ENCODE data around the gene DOK3.
A peak's percentile ranks its signal among the peaks of the same experiment; 100 is the strongest.

DOK3 gene

GRCh38 chr5:177456976-177457851, 52.4 kb downstream of the DOK3 start:
- H3K27me3 ChIP-seq (ENCODE audit: insufficient read depth, low read length, poor library complexity, severe bottlenecking), result no peaks in the 10 kb centered on the region
- peaks cover 13% of the 10 kb centered on the region for H4K20me1 ChIP-seq (ENCODE audit: insufficient read depth, low read length, poor library complexity, severe bottlenecking)
- no peaks in the 10 kb centered on the region for H3K36me3 ChIP-seq (ENCODE audit: insufficient read depth, low read length)
- no peak overlapping the region for H3K9ac ChIP-seq (ENCODE audit: low read depth, low read length, poor library complexity, severe bottlenecking)
- H3K9me2 ChIP-seq (replicated peaks; ENCODE audit: low read depth, low read length), result no peaks in the 10 kb centered on the region
- H2AFZ ChIP-seq (ENCODE audit: low read length), result no peak overlapping the region
- TF ChIP-seq, protein P1, sequence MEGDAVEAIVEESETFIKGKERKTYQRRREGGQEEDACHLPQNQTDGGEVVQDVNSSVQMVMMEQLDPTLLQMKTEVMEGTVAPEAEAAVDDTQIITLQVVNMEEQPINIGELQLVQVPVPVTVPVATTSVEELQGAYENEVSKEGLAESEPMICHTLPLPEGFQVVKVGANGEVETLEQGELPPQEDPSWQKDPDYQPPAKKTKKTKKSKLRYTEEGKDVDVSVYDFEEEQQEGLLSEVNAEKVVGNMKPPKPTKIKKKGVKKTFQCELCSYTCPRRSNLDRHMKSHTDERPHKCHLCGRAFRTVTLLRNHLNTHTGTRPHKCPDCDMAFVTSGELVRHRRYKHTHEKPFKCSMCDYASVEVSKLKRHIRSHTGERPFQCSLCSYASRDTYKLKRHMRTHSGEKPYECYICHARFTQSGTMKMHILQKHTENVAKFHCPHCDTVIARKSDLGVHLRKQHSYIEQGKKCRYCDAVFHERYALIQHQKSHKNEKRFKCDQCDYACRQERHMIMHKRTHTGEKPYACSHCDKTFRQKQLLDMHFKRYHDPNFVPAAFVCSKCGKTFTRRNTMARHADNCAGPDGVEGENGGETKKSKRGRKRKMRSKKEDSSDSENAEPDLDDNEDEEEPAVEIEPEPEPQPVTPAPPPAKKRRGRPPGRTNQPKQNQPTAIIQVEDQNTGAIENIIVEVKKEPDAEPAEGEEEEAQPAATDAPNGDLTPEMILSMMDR (conservative IDR thresholded peaks at IDR 0.05; ENCODE audit: low read length), result peak; percentile 32; the same call in 1 of the 2 replicates
- TF ChIP-seq EZH2phosphoT487 (IDR thresholded peaks at IDR 0.05; ENCODE audit: borderline replicate concordance), result no peak
- H3F3A ChIP-seq (ENCODE audit: low read depth), result no peaks in the 10 kb centered on the region; the same call in 1 of the 2 replicates
- H3K4me2 ChIP-seq (ENCODE audit: low read depth, low read length, poor library complexity, severe bottlenecking), result peak overlapping the region; percentile 24
- no peaks in the 10 kb centered on the region for H3K4me1 ChIP-seq (ENCODE audit: insufficient read depth, low read length, poor library complexity, severe bottlenecking)
- no peak overlapping the region for H3K4me3 ChIP-seq (ENCODE audit: low read length, poor library complexity, severe bottlenecking)
- no peaks in the 10 kb centered on the region for H3K9me3 ChIP-seq (ENCODE audit: insufficient read depth, low read depth, low read length)
- no peaks in the 10 kb centered on the region for H3K79me2 ChIP-seq (ENCODE audit: insufficient read depth, low read length)

DNA sequence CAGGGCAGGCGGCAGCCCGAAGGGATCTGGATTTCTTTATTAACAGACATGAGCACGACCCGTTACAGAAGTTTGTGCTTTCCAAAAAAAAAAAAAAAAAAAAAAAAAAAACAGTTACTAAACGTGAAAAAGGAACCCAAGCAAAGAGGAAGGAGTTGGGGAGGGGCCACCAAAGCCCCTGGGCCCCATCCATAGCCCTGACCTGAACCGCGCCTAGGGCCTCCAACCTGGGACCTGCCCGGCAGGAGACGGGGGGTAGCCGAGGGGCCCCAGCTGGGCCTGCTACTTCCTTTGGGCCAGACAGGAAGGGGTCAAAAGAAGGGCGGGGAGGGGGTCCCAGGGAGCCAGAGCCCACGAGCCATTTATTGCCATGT, 53.0 kb downstream of the DOK3 start:
- no peaks in the 10 kb centered on the region for H3K4me1 ChIP-seq (ENCODE audit: insufficient read depth, low read length, poor library complexity, severe bottlenecking)
- H3F3A ChIP-seq (ENCODE audit: low read depth), result no peaks in the 10 kb centered on the region; the same call in 1 of the 2 replicates
- H2AFZ ChIP-seq (ENCODE audit: low read length), result no peak overlapping the region
- H3K4me2 ChIP-seq (ENCODE audit: low read depth, low read length, poor library complexity, severe bottlenecking), result peak overlapping the region; percentile 24
- no peak for TF ChIP-seq EZH2phosphoT487 (IDR thresholded peaks at IDR 0.05; ENCODE audit: borderline replicate concordance)
- TF ChIP-seq, protein P1 (conservative IDR thresholded peaks at IDR 0.05; ENCODE audit: low read length), result no peak; the same call in 1 of the 2 replicates
- no peaks in the 10 kb centered on the region for H3K27me3 ChIP-seq (ENCODE audit: insufficient read depth, low read length, poor library complexity, severe bottlenecking)
- no peaks in the 10 kb centered on the region for H3K79me2 ChIP-seq (ENCODE audit: insufficient read depth, low read length)
- H3K4me3 ChIP-seq (ENCODE audit: low read length, poor library complexity, severe bottlenecking), result no peak overlapping the region
- no peaks in the 10 kb centered on the region for H3K36me3 ChIP-seq (ENCODE audit: insufficient read depth, low read length)
- H4K20me1 ChIP-seq (ENCODE audit: insufficient read depth, low read length, poor library complexity, severe bottlenecking), result peaks cover 13% of the 10 kb centered on the region
- no peaks in the 10 kb centered on the region for H3K9me3 ChIP-seq (ENCODE audit: insufficient read depth, low read depth, low read length)
- H3K9ac ChIP-seq (ENCODE audit: low read depth, low read length, poor library complexity, severe bottlenecking), result no peak overlapping the region
- no peaks in the 10 kb centered on the region for H3K9me2 ChIP-seq (replicated peaks; ENCODE audit: low read depth, low read length)

GRCh38 chr5:177455661-177456590, 53.7 kb downstream of the DOK3 start:
- Histone ChIP-seq H3K79me2 (ENCODE audit: insufficient read depth, low read length) (no peaks in the 10 kb centered on the region), H3F3A (ENCODE audit: low read depth) (no peaks in the 10 kb centered on the region; the same call in 1 of the 2 replicates), H3K9ac (ENCODE audit: low read depth, low read length, poor library complexity, severe bottlenecking) (peak overlapping the region; percentile 90), H2AFZ (ENCODE audit: low read length) (peak overlapping the region; percentile 64; the same call in 1 of the 2 replicates), H4K20me1 (ENCODE audit: insufficient read depth, low read length, poor library complexity, severe bottlenecking) (peaks cover 13% of the 10 kb centered on the region), H3K36me3 (ENCODE audit: insufficient read depth, low read length) (no peaks in the 10 kb centered on the region), H3K4me2 (ENCODE audit: low read depth, low read length, poor library complexity, severe bottlenecking) (peak overlapping the region; percentile 80), H3K9me2 (replicated peaks; ENCODE audit: low read depth, low read length) (no peaks in the 10 kb centered on the region), H3K27me3 (ENCODE audit: insufficient read depth, low read length, poor library complexity, severe bottlenecking) (no peaks in the 10 kb centered on the region), H3K4me3 (ENCODE audit: low read length, poor library complexity, severe bottlenecking) (peak overlapping the region; percentile 79), H3K9me3 (ENCODE audit: insufficient read depth, low read depth, low read length) (no peaks in the 10 kb centered on the region), H3K4me1 (ENCODE audit: insufficient read depth, low read length, poor library complexity, severe bottlenecking) (no peaks in the 10 kb centered on the region)
- no peak for TF ChIP-seq EZH2phosphoT487 (IDR thresholded peaks at IDR 0.05; ENCODE audit: borderline replicate concordance)
- TF ChIP-seq, protein P1 (conservative IDR thresholded peaks at IDR 0.05; ENCODE audit: low read length), result peak; percentile 61
